D341Med (cell line): ENCODE results near the gene TNIK.
"Not testable (repeated sequence)": the region's sequence is repeated elsewhere in the genome, so short reads cannot be mapped to it uniquely, and the experiment has no call there.

Experiments
- DNase-seq: peaks from one replicate; pipeline ENCODE4 v3.0.0; 2012; ENCODE audit warnings: low spot score

The TNIK gene

DNA sequence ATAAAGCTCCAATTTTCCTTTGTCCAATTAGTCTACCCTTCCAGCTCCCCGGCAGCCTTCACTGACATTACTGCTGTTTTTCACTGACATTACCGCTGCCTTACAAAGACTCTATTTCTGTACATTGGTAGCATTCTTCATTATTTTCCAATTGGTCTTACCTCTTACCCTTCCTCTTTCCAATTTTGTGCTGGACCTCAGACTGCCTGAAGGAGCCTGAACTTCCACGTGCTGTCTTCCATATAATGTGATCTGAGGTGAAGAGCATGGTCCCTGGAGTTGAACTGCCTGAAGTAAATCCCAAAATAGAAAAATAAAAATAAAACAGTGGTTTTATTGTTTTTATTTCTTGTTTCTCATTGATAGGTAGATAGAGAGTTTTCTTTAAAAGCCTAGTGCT is 9.2 kb upstream of the TNIK start:
- no peak for DNase-seq

DNA sequence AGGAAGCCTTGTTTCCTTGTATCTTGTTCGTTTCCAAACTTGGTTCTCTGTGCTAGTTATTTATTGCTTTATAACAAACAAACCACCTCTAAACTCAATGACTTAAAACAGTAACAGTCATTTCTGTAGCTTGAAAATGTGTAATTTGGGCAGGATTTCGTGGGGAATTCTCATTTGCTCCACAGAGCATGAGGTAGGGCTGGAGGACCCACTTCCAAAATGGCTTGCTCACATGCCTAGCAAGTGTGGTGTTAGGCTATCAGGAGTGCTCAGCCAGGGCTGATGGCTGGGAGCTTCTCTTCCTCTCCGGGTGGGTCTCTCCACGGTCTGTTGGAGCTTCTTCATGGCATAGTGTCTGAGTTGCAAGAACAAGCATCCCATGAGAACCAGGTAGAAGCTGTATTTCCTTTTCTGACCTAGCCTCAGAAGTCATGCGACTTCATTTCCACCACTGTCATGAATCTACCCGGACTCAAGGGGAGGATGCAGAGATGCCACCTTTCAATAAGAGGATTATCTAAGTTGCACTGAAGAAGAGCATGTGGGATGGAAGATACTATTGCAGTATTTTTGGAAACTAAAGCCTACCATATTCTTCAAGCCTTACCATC is 8.2 kb upstream of the TNIK start:
- no peak for DNase-seq

DNA sequence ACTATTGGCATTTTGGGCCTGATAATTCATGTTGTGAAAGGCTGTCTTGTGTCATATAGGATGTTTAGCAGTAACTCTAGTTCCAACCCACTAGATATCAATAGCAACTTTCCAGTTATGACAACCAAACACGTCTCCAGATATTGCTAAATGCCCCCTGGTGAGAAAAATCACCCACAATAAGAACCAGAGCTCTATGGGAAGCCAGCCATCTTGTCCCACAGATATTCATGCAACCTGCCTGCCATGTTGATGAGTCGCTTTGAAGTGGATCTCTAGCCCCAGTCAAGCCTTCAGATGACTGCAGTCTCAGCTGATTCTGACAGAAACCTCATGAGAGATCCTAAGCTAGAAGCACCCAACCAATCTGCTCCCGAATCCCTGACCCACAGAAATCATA is 5.6 kb upstream of the TNIK start:
- DNase-seq = no peak

DNA sequence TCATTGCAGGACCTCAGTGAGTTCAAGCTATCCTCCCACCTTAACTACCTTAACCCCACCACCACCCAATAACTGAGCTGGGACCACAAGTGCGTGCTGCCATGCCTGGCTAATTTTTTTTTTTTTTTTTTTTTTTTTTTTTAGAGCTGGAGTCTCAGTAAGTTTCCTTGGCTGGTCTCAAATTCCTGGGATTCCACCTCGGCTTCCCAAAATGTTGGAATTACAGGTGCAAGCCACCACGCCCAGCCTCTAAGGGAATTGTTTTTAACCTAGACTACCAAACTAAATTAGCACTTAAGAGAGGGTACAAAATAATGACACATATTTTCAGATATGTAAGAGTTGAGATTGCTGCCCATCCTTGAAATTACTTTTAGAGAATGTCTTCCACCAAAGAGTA is 4.3 kb upstream of the TNIK start:
- DNase-seq = no peak

DNA sequence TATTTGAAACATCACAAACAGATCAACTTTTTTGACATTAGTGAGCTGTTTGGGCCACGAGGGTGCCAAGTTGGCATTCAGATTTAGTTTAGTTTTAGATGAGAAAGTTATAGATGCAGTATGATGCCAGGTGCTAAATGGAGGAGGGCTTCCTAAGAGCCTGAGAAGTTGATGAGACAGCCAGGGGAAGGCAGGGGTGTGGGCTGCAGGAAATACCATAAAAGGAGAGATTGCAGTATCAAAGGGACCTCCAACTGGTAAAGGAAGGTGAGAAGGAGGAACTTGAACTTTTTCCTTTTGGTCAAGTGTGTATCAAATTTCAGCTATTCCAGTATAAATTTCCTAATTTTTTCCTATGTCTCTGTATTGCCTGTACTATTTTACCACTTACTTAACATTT is 2.0 kb upstream of the TNIK start:
- DNase-seq = no peak

DNA sequence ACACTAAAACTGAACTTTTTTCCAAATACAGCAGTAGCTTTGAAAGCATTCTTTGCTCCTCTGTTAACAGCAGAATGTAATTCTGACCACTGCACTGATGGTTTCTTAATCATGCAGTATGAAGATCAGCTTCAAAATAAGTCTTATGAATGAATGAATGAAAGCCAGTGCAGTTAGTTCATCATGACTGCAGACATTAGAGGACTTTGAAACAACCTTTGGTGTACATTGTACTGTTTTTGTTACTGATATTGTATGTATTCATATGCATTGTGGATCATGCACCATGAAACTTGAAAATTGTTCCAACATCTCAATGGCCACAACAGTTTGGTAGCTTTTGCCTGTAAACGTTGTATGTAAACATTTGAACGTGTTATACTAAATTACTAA is 1.3 kb upstream of the TNIK start:
- no peak for DNase-seq

DNA sequence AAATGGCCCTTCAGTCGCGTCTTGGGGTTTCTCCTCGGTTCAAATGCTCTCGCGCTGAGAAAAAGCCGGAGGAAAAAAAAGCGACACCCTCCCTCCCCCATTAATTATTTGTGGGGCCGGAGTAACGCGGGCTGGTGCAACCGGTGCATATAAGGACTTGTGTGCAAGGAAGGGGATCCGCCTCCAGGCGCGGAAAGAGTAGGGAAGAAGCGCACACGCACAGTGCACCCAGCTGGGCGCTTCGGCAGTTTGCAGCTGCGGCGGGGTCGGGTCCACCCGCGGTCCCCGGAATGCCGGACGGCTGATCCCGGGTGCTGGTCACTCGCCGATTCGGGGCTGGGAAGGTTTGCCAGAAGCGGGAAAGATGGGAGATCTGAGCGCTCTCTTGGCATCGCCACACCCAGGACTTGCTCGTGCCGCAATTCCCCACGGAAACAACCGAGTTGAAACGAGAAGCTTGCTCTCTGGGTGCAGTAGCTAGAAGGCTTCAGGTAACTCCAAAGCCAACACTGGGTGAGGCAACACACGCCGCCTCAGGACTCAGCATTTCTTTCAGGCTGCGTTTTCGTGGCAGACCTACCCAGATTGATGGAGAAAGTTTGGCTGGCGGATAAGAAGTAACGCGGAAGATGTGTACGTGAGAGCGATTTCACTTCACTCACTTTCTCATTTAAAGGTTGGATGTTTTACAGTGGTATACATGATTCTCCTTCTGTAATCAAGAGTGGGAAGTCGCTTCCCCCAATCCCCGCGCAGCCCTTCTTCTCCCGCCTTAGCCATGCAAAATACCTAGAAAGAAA is 720 bp upstream of the TNIK start:
- DNase-seq = peak; percentile 69

DNA sequence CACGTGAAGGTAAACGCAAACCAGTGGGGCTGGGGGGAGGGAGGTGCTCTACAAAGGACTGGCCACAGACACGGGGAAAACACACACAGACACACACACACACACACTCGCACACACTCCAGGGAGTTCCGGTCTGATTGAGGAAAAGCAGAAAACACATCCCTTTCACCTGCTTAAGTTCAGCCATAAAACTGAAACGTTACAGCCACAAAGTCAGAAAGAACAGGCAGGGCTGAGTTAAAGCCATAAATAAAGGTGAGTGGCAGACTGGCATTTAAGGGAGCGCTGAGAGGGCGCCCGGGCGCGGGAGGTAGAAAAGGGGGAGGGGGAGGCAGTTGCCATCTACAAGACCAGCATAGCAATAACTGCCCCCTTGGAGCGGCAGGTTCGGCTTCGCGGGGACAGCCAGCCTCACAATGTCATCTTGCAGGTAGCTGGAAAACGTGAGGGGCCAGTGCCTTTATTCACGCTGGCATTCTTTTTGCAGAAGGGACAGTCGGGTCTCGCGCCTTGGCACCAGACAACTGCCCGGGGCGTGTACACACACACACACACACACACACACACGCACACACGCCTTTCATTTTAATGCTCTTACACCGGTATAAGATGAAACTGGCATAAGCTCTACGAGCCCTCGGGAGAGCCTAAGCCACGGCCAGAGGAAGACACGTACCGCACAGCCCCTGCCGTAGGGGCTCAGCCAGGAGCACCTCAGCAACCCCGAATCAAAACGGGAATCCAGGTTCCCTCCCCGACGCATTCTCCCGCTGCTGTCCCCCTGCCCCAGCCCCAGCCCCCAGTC is 866 bp downstream of the TNIK start:
- DNase-seq = peak; percentile 52

DNA sequence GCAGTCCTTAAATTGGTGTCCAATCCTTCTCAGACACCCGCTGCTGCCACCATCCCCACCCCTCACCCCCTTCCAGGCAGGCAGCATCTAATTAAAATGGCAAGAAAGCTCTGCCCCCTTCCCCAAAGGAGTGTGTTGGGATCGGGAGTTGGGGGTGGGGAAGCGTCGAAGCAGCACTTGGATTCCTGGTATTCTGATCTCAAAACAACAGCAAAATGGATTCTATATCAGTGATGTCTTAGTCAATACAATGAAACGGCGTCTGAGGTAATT is 1.4 kb downstream of the TNIK start:
- no peak for DNase-seq

DNA sequence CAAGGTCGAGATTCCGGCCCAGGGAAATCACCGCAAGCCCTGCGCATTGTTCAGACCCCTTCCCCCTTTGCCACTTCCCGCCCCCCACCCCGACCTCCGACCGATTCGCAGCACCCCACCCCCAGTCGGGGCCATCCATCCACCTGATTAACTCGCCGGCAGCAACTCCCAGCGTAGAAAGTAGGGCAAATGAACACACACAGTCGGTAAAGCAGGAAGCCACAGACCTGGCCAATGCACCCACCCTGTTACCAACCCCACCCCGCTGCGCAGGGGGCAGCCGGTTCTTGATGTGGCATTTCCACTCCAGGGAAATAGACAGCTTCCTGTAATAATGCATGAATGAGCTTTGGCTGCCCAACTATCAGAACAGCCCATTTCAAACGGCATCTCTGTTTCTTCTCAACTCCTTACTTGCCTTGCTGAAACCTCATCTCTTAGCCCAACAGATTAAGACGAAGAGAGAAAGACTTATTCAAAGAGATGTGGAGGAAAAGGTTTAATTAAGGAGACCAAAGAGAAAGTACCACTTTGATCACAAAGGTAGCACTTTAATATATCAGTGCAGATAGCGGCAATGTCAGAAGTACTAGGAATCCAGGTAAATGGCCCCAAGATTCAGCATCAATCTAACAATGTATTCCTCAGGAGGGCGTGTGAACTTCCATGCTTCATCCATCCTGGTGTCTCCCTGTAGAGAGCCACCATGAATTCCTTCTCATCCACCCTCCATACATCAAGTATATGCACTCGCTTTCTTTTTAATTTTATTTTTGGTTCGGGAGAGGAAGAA is 1.9 kb downstream of the TNIK start:
- DNase-seq = no peak

DNA sequence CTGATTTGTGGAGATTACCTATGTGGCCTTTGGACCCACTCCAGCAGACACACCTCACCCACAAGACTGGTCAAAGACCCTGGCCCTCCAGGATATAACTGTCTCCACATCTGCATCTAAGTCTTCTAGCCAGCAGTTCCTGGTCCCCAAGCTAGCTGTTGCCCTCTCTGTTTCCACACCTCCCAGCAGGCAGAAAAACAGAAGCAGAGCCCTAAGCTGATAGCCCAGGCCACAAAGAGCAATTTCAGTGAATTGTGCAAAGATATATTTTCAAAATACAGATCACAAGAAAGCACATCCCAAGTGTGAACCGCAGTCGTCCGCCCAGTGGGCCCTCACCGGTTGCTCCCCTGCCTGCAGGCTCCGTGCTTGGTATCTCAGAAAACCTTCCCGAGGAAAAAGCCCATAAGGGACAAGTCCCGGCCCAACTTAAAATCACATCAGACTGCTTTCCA is 2.6 kb downstream of the TNIK start:
- no peak for DNase-seq

DNA sequence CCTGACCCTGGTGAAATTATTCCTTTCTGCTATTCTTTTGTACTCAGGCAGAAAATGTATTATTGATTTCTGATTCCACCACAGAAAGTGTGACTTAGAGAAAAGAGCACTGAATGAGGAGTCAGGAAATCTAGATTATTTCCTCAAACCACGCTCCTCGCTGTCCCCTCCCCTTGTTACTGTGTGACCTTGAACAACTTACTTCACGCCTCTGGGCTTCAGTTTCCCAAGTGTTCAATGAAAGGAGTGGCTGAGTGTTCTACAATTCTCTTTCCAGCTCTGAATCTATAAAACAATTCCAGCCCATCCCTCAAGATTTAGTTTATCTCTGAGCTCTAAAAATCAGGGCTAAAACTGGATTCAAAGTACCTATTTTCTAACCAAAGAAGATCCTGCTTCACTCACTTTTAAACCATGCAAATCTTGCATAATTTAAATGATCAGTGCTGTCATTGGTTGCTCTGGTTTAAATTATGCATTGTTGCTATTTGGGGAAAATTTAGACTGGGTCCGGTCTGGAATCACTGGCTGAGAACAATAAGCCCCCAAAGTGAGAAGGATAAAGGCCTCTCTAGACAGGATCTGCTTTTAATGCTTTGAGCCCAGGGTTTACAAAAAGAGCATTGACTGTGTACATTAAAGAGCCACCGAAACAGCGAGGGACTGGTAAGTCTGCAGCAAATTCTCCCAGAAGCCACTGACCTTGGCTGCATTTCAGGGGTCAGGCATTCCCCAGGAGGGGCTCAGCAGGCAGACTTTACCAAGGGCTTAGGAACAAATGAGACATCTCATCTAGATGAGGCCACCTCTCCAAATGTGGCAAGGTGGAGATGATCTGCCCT is 3.2 kb downstream of the TNIK start:
- no peak for DNase-seq

DNA sequence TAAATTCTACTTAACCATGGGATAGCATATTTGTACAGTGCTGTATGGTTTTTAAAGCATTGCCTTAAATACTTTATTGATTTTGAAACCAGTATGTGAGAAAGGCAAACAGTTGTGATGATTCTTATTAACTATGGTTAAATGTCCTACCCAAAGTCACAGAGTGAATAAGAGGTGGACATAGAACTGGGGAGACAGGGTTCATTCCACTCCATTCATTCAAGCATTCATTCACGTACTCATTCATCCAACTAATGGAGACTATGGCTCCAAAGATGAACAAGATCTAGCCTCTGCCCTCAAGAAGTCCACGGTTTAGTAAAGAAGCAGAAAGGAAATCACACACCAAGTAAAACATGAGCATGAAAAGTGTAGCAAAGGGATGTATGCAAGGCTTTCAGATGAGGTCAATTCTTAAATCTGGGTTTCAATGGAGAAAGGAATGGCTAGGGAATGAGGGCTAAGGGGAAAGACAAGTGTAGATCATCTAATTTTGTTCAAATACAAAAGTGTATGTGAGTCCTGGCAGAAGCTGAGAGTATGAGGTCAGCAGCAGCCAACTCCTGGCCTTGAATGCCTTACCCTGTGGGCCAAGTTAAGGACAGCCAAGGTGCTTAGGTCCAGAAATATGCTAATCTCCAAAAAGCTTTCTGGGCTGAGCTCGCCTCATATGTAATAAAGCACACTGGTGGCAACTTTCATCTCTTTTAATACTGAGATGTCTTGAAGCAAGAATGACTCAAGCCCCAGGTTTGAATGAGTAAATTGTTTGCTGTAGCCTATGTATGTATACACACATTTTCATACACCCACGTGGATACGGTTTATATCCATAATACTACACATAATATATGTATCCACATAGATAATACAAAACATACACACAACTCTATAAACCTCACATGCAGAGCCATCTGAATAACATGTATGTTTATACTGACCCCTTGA is 4.3 kb downstream of the TNIK start:
- DNase-seq = no peak

DNA sequence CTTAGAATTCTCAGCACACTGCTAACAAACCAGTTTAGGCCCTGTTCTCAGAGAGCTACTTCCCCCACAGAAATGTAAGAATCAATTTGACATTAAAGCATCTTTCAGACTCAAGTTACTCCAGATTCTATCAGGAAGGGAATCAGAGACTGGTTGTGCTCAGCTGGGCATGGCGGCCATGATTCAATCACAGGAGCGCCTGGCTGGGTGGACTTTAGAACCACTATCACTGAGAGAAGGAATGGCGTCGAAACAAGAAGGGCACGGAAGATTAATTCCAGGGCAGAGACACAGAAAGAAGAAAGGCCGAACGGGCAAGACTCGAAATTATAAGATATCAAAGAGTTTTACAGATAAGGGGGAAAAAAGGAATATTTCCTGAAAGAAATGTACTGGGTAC is 6.2 kb downstream of the TNIK start:
- no peak for DNase-seq

DNA sequence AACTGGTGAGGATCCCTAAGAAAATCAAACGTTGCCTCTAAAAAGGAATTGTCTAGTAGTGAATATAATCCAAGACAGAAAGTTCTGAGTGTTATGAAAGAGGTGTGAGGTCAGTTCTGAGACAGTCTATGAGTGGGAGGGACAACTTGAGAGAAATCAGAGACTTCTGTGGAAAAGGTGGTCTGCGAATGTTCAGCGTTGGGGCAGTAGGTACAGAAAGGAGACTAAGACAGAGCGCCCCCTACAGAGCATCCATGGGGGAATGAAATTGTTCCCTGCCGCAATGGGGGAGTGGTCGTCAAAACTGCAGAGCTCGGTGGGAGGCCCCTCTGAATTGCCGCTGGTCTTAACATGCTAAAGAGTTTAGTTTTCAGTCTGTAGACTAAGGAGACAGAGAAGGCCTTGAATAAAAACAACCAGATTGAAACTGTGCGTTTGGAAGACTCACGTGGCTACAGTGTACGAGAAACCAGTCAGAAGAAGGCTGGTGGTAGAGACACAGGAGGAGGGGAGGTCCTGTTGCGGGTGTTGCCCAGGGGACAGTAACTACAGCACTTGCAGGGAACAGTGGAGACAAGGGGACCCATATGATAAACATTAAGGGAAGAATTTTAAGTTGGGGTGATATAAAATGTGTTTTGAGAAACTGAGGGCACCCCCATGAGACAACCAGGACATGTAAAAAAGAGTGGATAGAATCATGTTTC is 6.9 kb downstream of the TNIK start:
- DNase-seq = no peak

DNA sequence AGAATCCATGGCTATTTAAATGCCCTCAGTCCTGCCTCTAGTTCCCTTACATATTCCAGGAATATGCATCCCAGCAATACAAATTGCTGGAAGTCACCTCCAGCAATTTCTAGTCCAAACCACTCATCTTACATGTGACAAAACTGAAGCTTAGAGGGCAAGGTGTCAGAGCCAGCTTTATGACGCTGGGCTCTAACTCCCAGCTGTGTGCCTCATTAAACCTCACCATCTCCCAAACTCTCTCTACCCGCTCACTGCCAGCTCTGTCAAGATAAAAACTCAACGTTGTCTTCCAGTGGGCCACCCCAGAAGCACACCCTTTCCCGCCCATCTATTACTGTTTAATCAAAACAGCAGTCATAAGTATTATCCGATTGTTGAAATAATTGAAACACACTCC is 7.9 kb downstream of the TNIK start:
- no peak for DNase-seq

DNA sequence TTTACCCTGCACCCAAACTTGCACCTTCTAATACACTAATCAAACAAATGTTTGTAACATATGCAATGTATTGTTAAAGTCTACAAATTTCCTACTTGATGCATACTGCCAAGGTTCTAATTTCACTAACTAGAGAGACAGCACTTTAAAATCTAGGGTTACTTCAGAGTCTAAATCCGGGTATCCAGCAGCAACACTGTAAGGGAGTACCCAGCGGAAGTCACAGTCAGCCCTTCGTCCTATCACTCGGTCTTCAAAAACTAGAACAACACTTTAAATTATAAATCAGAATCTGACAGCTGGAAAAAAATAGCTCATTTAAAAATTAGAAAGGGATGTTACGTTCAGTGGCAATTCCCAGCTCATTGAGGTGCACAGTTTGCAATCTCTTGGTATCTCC is 8.3 kb downstream of the TNIK start:
- DNase-seq = no peak

DNA sequence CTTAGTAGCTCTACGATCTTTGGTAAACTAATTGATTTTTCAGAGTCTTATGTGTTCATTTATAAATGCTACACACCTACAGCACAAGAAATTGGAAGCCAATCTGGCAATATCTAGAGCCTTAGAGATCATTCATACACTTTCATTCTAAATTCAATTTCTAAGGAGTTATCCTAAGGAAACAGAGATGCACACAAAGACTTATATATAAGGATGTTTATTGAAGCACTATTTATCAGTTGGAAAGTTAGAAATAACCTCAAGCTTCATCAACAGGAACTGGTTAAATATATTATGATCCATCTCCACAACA is 12.7 kb downstream of the TNIK start:
- not testable (repeated sequence) for DNase-seq

DNA sequence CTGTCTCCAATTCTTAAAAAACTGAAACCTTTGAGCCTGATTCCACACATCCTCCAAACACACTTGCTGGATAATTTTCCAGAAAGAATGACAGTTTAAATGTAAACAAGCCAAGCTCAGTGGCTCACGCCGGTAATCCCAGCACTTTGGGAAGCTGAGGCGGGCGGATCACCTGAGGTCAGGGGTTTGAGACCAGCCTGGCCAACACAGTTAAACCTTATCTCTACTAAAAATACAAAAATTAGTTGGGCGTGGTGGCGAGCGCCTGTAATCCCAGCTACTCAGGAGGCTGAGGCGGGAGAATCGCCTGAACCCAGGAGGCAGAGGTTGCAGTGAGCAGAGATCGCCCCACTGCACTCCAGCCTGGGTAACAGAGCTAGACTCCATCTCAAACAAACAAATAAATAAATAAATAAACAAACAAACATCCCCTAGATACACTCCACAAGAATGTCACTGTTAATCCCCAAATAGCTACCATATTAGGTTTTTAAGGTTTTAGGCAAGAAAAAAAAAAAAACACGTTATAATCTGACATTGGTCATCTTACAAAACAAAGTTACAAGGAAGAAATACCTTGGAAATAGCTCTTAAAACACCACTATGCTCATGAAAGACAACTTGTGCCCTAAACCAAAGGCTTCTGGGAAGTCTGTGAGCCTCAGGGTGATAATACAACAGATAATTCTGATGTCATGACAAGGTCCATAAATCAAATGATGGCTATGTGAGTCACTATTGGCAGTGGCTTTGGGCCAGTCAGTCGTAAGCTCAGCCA is 13.2 kb downstream of the TNIK start:
- DNase-seq = no peak
